ENCODE data around the gene SPRR2F.

DNA sequence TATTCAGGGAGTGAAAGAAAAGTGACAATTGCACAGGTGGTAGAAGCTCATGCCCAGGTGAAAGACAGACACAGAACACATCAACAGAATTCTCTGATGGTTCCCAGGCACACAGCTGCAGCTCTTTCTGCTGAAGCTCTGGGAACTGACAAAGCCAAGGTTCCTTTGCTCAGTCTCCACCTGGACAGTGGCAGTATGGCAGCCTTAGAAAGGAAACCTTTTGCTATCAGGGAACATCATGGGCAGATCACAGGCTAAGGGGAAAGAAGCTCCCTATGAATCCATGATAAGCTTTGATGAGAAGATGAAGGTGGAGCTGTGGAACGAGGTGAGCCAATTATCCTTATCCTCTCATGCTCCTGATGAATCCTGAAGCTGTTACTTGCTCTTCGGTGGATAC lies 43.1 kb downstream of the SPRR2F start:
- TF ChIP-seq EZH2 (IDR thresholded peaks at IDR 0.05; ENCODE audit: borderline replicate concordance, low read depth, low read length, poor library complexity, severe bottlenecking): no peak
- TF ChIP-seq, protein P1, sequence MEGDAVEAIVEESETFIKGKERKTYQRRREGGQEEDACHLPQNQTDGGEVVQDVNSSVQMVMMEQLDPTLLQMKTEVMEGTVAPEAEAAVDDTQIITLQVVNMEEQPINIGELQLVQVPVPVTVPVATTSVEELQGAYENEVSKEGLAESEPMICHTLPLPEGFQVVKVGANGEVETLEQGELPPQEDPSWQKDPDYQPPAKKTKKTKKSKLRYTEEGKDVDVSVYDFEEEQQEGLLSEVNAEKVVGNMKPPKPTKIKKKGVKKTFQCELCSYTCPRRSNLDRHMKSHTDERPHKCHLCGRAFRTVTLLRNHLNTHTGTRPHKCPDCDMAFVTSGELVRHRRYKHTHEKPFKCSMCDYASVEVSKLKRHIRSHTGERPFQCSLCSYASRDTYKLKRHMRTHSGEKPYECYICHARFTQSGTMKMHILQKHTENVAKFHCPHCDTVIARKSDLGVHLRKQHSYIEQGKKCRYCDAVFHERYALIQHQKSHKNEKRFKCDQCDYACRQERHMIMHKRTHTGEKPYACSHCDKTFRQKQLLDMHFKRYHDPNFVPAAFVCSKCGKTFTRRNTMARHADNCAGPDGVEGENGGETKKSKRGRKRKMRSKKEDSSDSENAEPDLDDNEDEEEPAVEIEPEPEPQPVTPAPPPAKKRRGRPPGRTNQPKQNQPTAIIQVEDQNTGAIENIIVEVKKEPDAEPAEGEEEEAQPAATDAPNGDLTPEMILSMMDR (conservative IDR thresholded peaks at IDR 0.05; ENCODE audit: low read depth, low read length): no peak
